ENCODE measurements around the gene PRKX.
"Not testable (repeated sequence)": the region's sequence is repeated elsewhere in the genome, so short reads cannot be mapped to it uniquely, and the experiment has no call there.

The PRKX gene

DNA sequence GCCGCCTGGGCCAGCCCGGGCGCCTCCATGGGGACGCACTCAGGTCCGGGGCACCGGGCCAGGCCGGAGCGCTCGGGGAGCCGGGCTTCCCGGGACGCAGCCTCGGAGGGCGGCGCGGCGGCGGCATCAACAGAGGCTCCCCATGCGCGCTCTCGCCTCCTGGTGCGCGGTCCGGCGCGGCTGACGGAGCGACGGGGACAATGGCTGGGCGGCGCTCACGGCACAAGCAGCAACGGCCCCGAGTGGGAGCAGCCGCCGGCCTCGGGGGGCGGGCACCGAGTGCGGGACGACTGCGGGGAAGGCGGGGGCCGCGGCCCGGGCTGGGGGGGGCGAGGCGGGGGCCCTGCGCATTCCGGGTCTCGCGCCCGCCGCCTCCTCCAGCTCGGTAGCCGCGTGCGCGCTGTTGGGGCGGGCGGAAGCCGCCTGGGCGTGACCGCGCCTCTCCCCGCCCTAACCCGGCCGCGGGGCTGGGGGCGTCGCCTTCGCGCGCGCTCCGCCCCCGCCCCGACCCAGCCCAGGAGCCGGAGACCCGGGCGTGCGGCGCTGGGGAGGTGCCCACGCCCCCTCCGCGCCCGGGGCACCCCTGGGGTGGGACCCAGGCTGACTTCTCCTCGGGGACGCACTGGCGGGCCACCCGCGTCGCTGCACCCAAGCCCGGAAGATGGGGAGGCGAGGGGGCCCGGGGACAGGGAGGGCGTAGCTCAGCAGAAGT is at the start of gene PRKX:
Gene PRKX, minus strand, starts transcription at position 425 of the 712 bp plus-strand sequence. Its CDS starts 396 bp downstream, at position 29.
- peak; percentile 36 for DNase-seq (ENCODE audit: low spot score)

DNA sequence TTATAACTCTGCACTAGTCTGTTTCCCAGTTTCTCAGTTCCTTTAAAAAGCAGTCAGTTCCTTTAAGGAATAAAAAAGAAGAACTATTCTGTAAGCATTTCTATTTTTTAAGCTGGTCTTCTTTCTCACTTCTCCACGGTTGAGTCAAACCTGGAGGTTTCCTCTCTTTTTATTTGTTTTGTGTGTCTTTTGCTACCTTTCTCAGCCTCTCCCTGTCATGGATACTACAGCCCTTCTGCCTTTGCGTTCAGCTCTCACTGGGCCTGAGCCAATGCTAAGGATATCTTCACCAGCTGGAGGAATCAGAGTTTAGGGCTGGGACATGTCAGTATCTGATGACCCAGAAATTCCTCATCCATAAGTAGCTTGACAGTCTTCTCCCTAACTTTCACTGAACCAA is 49.7 kb upstream of the PRKX start:
- DNase-seq (ENCODE audit: low spot score), result no peak

DNA sequence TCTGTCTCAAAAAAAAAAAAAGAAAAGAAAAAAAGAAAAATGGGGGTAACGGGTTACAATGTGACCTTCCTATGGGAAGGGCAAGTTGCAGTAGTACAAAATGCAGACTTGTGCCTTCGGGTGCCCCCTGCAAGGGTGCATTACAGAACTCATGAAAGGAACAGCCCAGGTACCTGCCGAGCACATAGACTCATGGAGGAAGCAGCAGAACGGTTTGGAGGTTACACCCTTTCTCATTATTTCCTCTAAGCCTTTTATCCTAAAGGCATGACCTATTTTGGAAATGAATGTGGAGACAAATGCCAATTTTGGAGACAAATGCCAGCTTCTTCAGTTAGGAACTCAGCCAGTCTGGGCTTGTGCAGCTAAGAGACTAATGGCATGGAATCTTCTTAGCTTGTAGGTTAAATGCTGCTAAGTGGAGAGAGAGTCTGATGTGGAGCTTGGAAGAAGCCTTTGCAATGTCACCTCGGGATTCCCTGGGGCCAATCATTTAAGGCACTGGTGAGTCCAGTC is 44.1 kb upstream of the PRKX start:
- DNase-seq (ENCODE audit: low spot score), result no peak

DNA sequence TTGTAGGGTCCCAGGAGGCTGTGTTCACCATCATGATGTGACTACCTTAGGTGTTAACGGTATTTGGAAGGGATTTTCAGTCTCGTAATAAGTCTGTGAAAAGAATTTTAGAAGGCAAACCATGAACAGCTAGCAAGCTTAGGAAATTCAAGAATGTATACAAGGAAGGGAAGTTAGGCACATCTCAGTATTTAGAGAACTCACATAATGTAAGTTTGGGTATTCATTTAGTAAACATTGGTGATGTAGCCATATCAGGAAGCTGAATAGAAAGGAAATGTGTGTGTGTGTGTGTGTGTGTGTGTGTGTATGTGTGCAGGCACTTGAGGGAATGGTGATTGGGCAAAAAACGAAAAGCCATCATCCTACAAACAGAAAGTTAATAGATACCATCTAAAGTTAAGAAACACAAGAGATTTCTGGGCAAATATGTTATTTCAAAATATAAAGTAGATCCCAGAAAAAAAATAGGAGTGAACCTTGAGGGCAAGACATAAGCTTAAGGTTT is 34.7 kb upstream of the PRKX start:
- no peak for DNase-seq (ENCODE audit: low spot score)

DNA sequence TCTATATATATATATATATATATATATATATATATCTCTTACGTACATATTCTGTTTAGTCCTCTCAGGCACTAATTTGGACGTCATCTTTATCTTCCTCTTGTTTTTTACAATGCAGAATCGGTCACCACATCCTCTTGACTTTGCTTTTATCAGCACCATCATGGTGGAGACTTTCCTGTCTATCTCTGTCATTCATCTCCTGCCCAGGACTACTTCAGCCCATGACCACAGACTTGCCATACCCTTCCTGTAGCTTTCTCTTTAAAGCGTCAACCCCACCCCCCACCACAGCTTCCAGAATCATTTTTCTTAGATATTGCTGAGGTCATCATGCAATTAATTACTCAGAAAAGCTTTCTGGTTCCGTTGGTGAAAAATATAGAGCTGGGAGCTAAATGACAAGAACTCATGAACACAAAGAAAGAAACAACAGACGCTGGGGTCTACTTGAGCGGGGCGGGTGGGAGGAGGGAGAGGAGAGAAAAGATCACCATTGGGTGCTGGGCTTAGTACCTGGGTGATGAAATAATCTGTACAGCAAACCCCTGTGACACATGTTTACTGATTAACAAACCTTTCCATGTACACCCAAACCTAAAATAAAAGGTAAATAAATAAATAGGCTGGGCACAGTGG is 30.5 kb upstream of the PRKX start:
- no peak for DNase-seq (ENCODE audit: low spot score)

DNA sequence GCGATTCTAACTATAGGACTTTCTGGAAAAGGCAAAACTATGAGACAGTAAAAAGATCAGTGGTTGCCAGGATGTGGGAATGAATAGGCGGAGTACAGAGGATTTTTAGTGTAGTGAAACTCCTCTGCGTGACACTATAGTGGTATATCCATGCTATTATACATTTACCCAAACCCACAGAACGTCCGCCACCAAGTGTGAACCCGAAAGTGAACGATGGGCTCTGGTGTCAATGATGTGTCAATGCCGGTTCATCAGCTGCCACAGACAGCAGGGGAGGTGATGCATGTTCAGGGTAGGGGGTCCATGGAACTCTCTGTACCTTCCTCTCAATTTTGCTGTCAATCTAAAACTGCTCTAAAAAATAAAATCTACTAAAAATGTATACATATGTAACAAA is 27.5 kb upstream of the PRKX start:
- not testable (repeated sequence) for DNase-seq (ENCODE audit: low spot score)

DNA sequence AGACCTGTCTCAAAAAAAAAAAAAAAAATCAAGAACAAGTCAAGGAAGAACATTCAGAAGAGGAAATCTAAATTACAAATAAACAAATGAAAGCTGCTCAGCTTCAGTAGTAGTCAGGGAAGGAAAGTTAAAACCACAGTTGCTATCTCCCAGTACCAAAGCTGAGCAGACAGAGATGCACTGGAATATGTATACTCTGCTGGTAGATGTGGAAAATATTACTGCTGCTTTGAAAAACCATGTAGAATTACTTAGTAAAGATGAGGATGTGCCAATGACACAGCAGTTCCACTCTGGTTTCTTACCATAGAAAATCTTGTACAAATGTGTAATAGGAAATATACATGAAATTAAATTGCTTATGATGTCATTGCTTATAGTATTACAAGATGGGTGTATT is 25.1 kb upstream of the PRKX start:
- no peak for DNase-seq (ENCODE audit: low spot score)

DNA sequence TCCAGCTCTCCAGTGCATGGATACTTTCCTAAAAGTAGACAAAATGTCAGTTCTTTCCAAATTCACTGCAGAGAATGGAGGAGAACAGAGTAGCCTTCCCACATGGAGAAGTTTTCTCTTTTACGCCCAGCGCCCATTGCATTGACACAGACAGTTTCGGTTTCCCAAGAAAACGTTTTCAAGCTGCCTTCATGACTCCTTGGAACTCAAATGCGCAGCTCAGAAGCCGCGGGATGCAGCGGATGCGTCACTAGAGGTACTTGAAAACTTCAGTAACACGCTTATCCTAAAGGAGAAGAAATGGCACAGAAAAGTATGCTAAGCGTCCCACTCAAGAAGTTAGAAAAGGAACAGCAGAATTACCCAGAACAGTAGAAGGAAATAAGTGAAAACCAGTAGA is 23.1 kb upstream of the PRKX start:
- not testable (repeated sequence) for DNase-seq (ENCODE audit: low spot score)

DNA sequence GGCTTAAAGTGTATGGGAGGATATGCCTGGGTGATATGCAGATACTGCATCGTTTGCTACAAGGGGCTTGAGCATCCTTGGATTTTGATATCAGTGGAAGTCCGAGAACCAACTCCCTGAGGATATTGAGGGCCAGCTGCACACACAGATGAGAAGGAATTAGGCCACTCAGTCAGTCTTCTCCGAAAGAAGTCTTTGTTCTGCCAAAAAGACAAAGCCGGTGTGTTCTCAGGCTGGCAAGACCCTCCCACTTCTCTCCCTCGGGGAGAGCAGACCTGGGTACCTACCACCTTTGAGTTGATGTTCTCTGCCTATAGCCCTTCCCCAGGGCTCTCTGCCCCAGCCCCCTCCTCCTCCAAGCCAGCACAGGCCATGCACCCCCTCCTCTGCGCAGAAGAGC is 22.4 kb upstream of the PRKX start:
- not testable (repeated sequence) for DNase-seq (ENCODE audit: low spot score)

DNA sequence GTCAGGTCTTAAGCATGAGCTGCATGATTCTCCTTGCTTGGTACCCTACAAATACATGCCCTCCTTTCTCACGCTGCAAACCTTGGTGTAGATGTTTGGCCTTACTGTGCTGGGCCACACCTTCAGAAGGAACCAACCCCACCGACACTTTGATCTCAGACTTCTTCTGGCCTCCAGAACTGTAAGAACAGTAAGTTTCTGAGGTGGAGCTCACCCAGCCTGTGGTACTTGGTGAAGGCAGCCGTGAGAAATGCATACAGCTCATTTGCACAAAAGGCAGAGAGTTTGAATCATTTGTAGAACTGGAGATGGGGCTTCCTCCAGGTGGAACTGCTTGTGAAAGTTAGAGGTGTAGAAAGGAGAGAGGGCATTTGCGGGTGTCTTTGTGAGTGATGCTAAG is 21.0 kb upstream of the PRKX start:
- not testable (repeated sequence) for DNase-seq (ENCODE audit: low spot score)

DNA sequence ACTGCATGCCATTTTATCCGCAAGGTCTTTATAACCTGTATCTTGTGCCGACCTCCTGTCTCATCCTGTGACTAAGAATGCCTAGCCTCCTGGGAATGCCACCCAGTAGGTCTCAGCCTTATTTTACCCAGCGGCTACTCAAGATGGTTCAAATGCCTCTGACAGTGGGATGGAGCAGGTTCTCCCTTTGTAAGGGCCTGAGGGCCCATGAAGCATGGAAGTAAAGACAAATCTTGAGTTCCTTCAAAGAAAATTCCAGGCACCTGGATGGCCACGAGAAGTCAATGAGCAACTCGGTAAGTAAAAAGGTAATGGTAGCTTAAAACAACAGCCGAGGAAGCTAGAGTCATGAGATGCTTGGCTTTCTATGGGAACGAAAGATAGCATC is 19.6 kb upstream of the PRKX start:
- no peak for DNase-seq (ENCODE audit: low spot score)

DNA sequence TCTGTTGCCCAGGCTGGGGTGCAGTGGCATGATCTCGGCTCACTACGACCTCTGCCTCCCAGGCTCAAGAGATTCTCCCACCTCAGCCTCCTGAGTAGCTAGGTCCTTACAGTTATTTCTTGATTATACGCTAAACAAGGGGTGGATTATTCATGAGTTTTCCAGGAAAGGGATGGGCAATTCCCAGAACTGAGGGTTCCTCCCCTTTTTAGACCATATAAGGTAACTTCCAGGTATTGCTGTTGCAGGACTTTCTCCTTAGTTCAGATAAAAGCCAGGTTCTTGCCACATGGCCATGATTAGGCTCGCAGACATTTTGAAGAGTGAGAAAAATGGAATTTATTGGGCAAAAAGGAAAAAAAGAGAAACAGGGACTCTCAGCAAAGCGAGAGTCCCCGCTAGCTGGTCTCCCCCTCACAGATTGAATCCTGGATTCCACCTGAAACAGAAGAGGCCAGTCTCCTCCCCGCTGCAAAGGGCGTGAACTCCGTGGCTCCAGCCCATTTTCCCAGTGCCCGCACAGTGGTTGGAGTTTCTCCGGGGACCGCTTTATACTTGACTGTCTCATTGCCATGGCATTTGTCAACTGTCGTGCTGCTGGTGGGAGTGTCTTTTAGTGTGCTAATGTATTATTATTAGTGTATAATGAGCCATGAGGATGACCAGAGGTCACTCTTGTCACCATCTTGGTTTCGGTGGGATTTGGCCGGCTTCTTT is 19.0 kb upstream of the PRKX start:
- DNase-seq (ENCODE audit: low spot score), result not testable (repeated sequence)

DNA sequence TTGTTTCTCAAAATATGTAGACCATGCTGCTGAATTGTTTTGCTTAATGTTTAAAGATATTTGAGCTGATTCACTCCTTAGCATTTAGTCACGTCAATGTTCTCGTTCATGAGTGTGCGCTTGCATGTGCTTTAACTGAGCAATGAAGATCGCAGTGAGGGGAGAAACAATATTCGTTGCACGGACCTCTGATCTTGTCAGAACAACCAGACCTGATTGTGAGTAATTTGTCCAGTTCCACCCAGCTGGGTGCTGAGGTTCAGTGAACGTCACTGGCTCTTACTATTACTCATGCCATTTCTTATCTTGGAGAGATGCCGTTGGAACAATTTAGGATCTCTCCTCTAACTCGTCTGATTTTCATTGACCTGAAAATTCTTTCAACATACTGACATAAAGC is 15.0 kb upstream of the PRKX start:
- no peak for DNase-seq (ENCODE audit: low spot score)

DNA sequence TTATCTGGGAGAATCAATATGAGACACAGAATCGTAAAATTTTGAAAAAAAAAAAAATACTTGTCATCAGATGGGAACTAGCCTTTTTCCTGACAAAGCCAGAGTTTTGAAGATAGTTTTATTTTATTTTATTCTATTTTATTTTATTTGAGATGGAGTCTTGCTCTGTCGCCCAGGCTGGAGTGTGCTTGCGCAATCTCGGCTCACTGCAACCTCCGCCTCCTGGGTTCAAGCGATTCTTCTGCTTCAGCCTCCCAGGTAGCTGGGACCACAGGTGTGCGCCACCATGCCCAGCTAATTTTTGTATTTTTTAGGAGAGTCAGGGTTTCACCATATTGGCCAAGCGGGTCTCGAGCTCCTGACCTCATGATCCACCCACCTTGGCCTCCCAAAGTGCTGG is 10.0 kb upstream of the PRKX start:
- not testable (repeated sequence) for DNase-seq (ENCODE audit: low spot score)

DNA sequence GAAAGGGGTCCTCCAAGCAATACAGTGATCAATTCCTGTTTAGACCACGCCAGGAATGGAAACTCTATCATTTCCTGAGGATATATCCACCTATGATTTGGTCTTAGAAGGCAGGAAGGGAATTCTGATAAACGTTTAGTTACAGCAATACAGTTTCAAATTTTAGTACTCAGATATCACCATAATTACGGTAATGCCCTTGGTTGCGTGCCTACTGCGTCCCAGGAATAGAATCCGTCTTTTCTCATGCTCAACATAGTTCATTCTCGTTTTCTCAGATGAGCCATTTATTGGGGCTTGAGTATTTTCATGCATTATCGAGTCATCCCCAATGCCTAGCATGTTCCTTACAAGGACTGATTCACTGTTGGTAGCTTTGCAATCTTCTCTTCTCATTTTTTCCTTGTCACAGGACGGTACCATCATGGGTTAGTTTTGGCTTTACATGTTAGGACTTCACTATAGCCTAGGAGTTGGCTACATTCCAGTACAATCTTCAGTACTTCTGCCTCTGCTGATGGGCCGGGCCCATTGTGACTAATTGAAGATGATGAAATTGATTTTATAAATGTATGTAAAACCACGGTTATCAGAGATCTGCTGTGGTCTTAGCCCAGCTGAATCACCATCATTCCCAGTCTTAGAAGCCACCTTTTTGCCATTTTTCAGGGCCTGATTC is 4.4 kb upstream of the PRKX start:
- no peak for DNase-seq (ENCODE audit: low spot score)

DNA sequence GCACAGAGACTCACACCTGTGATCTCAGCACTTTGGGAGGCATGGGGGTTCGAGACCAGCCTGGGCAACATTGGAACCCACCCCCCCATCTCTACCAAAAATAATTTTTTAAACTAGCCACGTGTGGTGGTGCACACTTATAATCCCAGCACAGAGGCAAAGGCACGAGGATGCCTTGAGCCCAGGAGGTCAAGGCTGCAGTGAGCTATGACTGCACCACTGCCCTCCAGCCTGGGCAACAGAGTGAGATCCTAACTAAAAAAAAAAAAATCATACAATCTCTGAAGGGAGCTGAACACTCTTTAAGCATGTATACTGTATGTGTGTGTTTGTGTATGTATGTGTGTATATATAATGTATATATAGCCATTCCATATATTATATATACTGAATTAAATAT is 2.5 kb upstream of the PRKX start:
- DNase-seq (ENCODE audit: low spot score), result no peak

DNA sequence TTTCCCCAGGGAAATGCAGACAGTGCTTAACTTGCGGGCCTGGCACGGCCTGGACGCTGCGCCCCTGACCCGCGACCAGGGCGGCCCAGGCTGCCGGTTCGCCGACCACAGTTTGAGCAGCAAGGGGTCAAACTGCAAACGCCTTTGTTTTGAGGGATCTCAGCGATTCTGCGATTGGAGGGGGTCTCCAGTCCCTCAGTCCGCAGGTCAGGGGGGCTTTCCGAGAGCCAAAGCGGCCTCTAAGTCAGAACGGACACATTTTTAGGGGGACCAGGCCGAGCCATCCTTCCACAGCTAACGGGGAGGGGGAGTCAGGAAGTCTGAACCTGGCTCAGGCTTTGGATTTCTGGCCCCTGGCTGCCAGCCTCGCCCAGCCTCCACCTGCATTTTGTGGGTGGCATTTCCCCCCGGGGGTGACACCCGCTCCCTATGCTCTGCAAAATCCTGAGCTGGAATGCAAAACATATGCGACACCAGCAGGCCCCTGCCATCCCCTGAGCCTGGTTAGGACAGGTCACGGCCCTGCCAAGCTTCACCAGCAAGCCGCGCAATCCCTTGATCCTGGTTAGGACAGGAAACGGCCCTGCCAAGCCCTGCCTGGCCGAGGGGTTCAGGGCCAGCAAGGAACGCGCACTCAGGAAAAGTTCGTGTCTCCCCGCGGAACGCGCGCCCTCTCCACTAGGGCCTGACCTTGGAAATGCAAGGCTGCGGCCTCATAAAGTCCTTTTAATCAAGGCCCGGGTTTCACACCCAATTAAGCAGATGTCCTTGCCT is 1.4 kb upstream of the PRKX start:
- not testable (repeated sequence) for DNase-seq (ENCODE audit: low spot score)

DNA sequence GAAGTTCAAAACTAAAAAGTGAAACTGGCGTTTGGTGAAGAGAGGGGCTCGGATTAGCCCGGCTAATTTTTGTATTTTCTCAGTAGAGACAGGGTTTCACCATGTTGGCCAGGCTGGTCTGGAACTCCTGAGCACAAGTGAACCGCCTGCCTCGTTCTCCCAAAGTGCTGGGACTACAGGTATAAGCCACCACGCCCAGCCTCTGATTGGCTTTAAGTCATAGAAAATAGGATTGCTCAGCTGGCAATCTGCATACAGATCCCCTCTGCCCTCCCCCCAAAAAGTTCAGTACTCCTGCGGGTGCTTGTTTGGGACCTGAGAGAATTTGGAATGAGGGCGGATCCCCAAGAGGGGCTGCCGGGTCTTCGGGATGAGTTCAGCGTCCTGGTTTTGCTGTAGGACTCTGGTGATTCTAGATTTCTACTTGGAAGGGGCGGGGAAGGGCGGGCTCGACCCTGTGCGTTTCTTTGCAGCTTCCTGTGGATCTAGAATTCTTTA is 537 bp upstream of the PRKX start:
- no peak for DNase-seq (ENCODE audit: low spot score)

DNA sequence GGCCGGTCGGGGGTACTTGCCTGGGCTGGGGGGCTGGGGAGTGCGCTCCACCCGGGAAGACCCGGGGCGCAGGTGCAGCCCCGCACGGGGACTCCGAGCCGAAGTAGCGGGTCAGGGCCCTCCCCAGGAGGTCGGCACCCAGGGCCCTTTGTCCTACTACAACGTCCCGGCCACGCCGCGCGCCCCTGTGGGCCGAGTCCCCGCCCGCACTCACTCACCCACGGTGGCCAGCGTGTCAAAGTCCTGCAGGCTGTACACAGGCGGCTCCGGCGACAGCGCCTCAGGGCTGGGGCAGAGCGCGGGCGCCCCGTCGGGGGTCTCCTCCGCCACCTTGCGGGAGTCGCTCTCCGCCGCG is 602 bp downstream of the PRKX start:
- DNase-seq (ENCODE audit: low spot score), result no peak

DNA sequence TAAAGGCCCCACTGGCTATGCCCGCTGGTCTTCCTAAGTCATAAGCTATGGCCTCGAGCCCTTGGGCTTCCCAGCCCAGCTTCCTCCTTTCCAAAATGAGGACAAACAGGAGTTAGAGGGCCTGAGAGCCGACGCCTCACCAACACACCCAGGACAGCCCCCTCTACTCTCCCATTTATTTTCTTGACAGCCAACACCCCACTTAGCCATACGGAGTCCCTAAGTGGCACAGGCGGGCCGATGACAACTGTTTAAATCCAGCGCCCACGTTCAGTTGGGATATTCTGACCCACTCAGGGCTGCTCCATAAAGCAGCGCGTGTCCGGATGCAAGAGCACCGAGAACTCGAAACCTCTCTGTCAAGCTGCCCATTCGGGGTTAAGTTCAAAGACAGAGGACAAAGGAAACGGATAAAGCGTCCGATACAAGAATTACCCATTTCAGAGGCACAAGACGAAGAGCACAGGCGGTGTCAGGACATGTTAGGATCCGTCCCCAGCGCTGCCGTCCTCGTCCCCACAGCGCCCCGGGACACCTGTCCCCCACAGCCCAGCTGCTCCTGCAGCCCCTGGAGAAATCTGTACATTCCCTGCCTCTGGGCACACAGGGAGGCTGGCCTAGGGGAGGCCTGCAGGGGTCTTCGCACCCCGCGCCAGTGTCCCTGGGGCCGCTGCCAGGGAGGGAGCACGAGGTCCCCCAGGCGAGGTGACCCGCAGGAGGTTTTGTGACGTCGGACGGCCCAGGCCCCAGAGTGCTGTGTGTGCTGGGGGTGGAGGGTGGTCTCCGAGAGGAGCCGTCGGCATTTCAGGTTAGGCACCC is 1.2 kb downstream of the PRKX start:
- no peak for DNase-seq (ENCODE audit: low spot score)
